Hematopoietic multipotent progenitor cell treated with erythropoietin and hydrocortisone succinate and interleukin-3 and kit ligand, for 15 days (in vitro differentiated cells): ENCODE data around the gene F2RL3.

Source experiments
- DNase-seq: peaks from one replicate; pipeline ENCODE4 v3.0.0-alpha.2; 2015; ENCODE audit warnings: low spot score

F2RL3 gene

GRCh38 chr19:16875584-16876555 lies 12.9 kb upstream of the F2RL3 start:
- DNase-seq: no peak

DNA sequence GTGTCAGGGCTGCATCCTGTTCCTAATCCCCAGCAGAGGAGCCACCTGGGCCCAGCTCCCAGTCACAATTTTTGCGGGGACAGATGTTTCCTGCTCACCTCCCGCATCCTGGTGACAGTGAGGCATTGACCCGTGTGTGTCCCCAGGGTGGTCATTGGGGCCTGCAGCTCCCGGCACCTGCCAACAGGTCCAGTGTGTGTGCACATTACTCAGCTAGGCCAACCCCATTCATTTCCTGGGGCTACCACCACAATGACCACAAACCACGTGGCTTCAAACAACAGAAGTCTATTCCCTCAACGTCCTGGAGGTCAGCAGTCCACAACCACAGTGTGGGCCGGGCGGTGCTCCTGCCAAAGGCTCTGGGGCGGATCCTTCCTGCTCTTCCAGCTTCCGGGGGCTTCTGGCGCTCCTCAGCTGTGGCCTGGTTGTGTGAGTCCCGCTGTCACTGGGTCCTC lies 11.9 kb upstream of the F2RL3 start:
- no peak for DNase-seq

GRCh38 chr19:16877581-16877980 lies 11.2 kb upstream of the F2RL3 start:
- no peak for DNase-seq

GRCh38 chr19:16878181-16878965 lies 10.4 kb upstream of the F2RL3 start:
- no peak for DNase-seq

- DNase-seq: no peak
These were observed 7.8 kb upstream of the F2RL3 start for GRCh38 chr19:16880884-16881554.

DNA sequence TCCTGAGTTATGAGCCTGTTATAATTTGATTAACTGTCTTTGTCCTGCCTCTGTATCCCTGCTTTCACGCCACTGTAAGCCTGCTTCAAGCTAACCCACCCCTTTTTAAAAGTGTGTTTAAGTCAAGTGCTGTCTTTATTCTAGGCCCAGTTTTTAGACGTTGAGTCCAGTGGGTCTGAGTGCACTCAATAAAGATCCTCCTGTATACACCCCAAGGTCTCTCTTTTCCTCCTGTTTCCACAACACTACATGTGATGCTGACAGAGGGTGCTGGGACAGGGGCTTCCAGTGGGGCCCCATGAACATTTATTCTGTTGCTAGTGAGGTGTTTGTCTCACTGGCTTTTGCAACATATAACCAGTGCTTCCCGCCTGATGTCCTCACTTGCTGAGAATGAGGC lies 6.7 kb upstream of the F2RL3 start:
- DNase-seq: no peak

- no peak for DNase-seq
These were observed 5.3 kb upstream of the F2RL3 start for GRCh38 chr19:16883522-16883921.

DNA sequence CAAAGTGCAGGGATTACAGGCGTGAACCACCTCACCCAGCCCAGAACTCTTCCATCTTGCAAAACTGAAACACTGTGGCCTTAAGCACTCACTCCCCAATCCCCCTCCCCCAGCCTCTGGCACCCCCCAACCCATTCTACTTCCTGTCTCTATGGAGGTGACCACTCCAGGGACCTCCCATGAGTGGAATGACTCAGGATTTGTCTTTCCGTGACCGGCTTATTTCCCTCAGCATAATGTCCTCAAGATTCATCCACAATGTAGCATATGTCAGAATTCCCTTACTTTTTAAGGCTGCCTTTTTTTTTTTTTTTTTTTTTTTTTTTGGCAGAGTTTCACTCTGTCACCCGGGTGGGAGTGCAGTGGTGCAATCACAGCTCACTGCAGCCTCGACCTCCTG lies 3.6 kb upstream of the F2RL3 start:
- no peak for DNase-seq

DNA sequence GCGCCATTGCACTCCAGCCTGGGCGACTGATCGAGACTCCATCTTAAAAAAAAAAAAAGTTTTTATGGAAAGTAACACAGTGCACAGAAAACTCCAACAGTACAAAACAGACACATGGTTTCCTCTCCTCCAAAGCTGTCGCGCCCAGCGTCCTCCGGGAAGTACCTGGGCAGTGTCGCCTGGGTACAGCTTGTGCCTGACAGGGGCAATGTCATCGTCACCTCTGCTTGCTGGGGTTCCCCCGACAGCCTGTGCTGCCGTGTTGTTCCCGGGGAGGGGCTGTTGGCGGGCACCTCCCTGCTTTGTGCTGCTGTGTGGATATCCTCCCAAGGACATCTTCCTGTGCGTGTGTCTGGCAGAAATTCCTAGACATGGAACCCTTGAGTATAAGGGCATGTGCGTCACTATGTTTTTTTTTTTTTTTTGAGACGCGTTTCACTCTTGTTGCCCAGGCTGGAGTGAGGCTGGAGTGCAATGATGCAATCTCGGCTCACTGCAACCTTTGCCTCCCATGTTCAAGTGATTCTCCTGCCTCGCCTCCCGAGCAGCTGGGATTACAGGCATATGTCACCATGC lies 2.4 kb upstream of the F2RL3 start:
- no peak for DNase-seq

DNA sequence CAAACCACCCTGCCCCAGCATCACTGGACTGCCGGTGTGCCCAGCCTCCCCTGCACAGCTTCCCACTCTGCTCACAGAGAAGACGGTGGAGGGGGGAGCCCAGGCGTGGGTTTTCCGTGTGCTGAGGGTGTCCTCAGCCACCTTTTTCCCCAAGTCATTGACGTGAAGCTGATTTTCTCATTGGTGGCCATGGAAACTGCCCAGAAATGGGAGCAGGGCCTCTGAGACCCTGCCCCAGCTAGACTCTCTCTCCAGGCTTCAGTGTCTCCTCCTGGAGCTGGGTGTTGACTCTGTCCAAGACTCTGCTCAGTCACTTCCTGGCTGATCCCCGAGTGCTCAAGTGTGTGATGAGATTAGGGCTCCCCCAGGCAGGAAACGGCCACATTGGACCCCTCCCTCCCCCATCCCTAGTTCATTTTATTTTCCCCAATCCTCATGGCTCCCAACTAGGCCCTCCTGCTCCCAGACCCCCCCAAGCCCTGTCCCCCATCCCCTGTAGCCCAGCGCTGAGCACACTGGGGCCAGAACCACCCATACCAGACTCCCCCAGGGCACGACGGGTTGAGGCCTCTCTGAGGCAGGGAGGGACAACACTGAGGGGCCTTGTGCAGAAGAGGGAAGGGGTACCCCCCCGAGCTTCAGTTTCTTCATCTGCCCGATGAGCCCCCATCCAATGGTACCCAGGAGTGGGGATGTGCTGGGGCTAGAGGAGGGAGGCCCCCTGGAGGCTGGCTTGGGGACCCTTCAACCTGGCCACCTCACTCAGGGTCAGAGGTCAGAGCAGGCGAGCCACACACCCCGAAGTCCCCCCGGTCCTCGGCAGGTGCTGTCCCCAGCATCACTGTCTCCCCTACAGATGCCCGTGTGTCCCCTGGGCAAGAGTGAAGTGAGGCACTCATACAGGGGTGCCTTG lies 1.2 kb upstream of the F2RL3 start:
- no peak for DNase-seq

GRCh38 chr19:16889366-16889882 lies 625 bp downstream of the F2RL3 start:
- no peak for DNase-seq

- no peak for DNase-seq
These were observed 1.2 kb downstream of the F2RL3 start for GRCh38 chr19:16889883-16890460.

DNA sequence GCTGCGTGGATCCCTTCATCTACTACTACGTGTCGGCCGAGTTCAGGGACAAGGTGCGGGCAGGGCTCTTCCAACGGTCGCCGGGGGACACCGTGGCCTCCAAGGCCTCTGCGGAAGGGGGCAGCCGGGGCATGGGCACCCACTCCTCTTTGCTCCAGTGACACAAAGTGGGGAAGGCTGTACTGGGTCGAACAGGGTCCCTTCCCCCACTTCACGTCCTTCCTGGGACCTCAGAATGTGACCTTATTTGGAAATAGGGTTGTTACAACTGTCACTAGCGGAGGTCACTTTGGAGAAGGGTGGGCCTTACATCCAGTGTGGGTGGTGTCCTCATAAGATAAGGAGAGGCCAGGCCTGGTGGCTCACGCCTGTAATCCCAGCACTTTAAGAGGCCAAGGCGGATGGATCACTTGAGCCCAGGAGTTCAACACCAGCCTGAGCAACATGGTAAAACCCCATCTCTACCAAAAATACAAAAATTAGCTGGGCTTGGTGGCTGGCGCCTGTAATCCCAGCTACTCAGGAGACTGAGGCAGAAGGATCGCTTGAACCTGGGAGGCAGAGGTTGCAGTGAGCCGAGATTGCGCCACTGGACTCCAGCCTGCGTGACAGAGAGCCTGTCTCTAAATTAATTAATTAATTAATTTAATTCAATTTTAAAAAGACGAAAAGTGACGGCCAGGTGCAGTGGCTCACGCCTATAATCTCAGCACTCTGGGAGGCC lies 1.8 kb downstream of the F2RL3 start:
- no peak for DNase-seq

DNA sequence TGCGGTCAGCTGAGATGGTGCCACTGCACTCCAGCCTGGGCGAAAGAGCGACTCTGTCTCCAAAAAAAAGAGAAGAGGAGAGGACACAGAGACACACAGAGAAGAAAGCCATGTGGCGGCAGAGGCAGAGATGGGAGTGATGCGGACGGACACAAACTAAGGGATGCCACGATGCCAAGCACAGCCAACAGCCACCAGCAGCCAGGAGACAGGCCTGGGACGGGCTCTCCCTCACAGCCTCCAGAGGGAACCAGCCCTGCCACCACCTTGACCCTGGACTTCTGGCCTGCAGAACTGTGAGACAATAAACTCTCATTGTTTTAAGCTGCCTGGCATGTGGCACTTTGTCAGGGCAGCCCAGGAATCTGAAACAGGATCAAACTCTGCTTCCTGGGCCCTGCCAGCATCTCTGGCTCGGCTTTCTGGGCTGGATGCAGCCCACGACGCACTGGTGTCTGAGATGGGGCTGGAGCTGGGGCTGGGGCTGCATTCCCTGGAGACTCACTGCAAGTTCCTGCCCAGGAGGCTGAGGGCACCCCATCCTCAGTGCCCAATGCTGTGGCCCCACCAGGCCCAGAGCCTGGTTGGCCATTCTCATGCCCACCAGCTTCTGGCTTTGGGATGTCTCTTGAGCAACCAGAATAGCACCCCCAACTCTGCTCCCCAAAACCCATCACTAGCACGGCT lies 3.0 kb downstream of the F2RL3 start:
- DNase-seq: no peak

GRCh38 chr19:16892436-16892835 lies 3.6 kb downstream of the F2RL3 start:
- DNase-seq: no peak

GRCh38 chr19:16892868-16893685 lies 4.3 kb downstream of the F2RL3 start:
- DNase-seq: no peak

- no peak for DNase-seq
These were observed 4.8 kb downstream of the F2RL3 start for GRCh38 chr19:16893686-16893989.

- no peak for DNase-seq
These were observed 5.3 kb downstream of the F2RL3 start for GRCh38 chr19:16894080-16894479.
